Esophagus muscularis mucosa (tissue), 4 donors: ENCODE data around the gene FLYWCH2.

Source experiments
- EP300 ChIP-seq: sonication (generic); formaldehyde crosslinking; IDR thresholded peaks from one replicate; pipeline ENCODE4 v1.6.1; 2017; ENCODE audit warnings: antibody characterized with exemption
- POLR2A ChIP-seq: fragments of 450-650 bp; IDR thresholded peaks from one replicate; pipeline ENCODE4 v1.6.1; 2017; ENCODE audit warnings: antibody characterized with exemption, moderate library complexity, mild to moderate bottlenecking, low read depth
- POLR2AphosphoS5 ChIP-seq, 2 donors: sonication (generic); formaldehyde crosslinking; IDR thresholded peaks; one replicate each; pipeline ENCODE4 v1.6.1; 2017; ENCODE audit warnings: antibody characterized with exemption in 2 of 2
- TF ChIP-seq, protein P1 (sequence below), 3 experiments: fragments of 200-600 bp in 2 of 3; fragments of 450-650 bp in 1 of 3; sonication (generic) in 2 of 3; IDR thresholded peaks; one replicate each; pipeline ENCODE4 v1.5.1; 2017 to 2019; ENCODE audit warnings: antibody characterized with exemption in 3 of 3, mild to moderate bottlenecking in 2 of 3, moderate library complexity in 1 of 3

DNA sequence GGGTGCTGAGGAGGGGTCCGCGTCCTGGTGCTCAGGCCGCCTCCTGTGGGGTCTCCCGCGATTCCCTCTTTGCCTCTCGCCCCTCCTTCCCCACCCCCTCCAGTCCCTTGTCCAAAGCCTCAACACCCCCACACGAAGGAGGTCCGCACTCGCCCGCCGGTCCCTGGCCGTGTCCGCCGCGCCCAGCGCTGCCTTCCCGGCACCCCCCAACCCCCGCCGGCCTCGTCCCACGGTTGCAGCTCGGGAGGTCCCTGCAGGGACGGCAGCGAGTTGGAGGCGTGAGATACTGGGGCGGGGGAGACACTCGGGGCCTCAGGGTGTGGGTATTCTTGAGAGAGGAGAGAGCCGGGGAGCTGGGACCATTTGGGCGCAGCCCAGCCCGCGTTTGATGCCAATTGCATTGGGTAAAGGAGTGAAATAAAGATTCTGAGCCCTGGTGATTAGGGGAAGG lies 468 bp downstream of the FLYWCH2 start:
- TF ChIP-seq POLR2A (no peak), EP300 (no peak), POLR2AphosphoS5 (IDR thresholded peaks at IDR 0.05) (no peak)
- TF ChIP-seq, protein P1, sequence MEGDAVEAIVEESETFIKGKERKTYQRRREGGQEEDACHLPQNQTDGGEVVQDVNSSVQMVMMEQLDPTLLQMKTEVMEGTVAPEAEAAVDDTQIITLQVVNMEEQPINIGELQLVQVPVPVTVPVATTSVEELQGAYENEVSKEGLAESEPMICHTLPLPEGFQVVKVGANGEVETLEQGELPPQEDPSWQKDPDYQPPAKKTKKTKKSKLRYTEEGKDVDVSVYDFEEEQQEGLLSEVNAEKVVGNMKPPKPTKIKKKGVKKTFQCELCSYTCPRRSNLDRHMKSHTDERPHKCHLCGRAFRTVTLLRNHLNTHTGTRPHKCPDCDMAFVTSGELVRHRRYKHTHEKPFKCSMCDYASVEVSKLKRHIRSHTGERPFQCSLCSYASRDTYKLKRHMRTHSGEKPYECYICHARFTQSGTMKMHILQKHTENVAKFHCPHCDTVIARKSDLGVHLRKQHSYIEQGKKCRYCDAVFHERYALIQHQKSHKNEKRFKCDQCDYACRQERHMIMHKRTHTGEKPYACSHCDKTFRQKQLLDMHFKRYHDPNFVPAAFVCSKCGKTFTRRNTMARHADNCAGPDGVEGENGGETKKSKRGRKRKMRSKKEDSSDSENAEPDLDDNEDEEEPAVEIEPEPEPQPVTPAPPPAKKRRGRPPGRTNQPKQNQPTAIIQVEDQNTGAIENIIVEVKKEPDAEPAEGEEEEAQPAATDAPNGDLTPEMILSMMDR (IDR thresholded peaks at IDR 0.05): no peak
